Activated CD8-positive, alpha-beta memory T cell treated with anti-CD3 and anti-CD28 coated beads, Interleukin-2, amount 50 U/mL, for 24 hours (primary cell): ENCODE measurements around the gene NPM3.

Experiments used
- DNase-seq: peaks from one replicate; pipeline ENCODE4 v3.0.0-alpha.2; 2020; ENCODE audit errors: extremely low read depth

Gene NPM3

DNA sequence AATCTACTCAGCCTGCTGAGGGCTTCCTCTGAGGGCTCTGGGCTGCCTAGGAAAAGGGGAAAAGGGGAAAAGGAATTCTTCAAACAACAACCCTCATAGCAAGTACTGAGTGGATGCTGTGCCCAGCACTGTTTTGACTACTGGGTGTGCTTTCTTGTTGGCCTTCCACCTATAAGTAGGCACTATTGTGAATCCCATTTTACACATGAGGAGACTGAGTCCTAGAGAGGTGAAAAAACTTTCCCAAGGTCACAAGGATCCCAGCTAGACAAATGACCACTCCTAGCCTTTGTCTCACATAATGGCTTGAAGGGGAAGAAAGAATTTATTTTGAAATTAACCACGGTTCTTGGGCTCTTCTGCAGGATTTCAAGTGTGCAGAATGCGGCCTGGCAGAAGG, 24.4 kb downstream of the NPM3 start:
- no peak for DNase-seq

DNA sequence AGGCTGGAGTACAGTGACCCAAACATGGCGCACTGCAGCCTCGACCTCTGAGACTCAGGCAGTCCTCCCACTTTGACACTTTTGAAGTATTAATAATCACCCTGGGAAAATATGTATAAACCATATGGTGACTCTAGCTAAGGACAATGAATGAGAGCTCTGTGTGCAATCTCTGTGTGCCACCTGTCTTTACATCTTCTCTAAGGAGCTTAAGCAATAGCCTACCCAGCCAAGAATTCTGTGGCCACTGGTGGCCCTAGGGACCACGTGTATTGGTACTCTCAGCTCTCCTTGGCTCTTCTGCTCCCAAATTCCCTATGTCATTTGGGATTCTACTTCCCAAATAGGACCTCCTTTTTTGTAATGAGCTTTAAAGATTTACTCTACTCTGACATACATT, 31.0 kb downstream of the NPM3 start:
- no peak for DNase-seq

GRCh38 chr10:101749047-101750016, 33.9 kb downstream of the NPM3 start:
- DNase-seq = no peak

- DNase-seq = no peak
Measured at GRCh38 chr10:101748496-101748895, 34.8 kb downstream of the NPM3 start.

DNA sequence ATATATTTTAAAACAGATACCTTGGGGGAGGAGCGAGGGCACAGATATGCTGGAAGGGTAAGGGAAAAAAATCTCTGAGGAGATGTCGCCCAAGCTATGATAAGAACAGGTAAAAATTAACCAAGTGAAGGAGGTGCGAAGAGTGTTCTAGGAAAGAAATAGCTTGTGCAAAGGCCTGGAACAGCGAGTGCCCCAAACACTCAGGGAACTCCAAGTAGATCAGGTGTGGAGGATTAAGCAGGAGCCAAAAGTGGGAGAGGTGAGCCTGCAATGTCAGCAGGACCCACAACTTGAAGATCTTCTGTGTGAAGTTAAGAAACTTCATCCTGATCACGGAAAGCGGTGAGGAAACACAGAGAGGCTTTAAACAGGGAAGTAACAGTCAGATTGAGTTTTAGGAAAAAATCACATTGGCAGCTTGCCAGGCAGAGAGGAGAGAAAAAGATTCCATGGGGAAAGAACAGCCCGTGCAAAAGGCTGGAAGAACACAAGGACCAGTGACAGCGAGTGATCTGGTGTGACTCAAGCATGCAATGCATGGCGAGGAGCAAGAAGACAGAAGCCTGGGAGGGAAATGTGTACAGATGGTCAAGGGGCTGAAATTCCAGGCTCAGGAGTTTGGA, 38.1 kb downstream of the NPM3 start:
- no peak for DNase-seq

DNA sequence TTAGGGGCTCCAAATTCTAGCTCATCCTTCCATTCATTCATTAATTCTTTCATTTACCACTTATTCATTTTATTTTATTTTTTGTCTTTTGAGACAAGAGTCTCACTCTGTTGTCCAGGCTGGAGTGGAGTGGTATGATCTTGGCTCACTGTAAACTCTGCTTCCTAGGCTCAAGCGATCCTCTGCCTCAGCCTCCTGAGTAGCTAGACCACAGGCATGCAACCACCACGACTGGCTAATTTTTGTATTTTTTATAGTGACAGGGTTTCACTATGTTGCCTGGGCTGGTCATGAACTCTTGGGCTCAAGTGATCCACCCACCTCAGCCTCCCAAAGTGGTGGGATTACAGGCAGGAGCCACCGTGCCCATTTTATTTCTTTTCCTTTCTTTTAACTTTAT, 39.0 kb downstream of the NPM3 start:
- no peak for DNase-seq

DNA sequence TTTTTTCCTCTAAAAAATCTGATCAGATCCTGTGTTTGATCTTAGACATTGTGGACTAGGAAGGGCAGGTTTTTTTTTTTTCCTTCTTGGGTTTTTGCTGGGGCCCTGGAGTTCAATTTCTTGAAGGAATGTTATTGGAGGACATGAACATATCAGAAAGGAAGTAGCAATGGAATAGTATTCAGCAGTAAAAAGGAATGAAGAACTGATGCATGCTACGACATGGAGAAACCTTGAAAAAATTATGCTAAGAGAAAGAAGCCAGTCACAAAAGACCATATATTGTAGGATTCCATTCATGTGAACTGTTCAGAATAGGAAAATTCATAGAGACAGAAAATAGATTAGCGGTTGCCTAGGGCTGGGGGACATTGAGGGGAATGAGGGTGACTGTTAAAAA, 41.3 kb downstream of the NPM3 start:
- DNase-seq = no peak

DNA sequence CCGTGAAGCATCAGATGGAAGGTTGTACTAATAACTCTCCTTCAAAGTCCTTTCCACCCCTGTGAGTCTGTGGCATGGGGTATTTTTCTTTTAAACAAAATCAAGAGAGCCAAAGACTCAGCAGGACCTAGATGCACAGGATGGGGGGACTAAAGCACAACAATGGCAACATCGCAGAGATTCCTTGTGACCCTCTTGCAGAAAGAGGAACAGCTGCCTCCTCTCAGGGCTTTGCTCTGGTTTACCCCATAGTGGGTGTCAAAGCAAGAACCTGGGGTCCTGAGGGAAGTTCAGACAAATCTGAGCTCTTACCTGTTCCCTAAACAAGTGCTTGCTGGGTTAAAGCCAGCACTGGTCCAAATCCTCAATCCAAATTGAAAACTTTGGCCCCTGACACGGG, 46.6 kb downstream of the NPM3 start:
- DNase-seq = no peak

GRCh38 chr10:101732096-101732495, 51.1 kb downstream of the NPM3 start:
- no peak for DNase-seq
